GM21447 (cell line): Measurements from ENCODE around the gene DYRK1A.
A peak's percentile ranks its signal among the peaks of the same experiment; 100 is the strongest.
"Not testable (repeated sequence)": the region's sequence is repeated elsewhere in the genome, so short reads cannot be mapped to it uniquely, and the experiment has no call there.

Experiments used
- ATAC-seq: cut with Tn5 transposase; IDR thresholded peaks from one replicate; pipeline ENCODE4 v1.9.1; 2021; ENCODE audit not compliant: unreplicated experiment

Gene DYRK1A

DNA sequence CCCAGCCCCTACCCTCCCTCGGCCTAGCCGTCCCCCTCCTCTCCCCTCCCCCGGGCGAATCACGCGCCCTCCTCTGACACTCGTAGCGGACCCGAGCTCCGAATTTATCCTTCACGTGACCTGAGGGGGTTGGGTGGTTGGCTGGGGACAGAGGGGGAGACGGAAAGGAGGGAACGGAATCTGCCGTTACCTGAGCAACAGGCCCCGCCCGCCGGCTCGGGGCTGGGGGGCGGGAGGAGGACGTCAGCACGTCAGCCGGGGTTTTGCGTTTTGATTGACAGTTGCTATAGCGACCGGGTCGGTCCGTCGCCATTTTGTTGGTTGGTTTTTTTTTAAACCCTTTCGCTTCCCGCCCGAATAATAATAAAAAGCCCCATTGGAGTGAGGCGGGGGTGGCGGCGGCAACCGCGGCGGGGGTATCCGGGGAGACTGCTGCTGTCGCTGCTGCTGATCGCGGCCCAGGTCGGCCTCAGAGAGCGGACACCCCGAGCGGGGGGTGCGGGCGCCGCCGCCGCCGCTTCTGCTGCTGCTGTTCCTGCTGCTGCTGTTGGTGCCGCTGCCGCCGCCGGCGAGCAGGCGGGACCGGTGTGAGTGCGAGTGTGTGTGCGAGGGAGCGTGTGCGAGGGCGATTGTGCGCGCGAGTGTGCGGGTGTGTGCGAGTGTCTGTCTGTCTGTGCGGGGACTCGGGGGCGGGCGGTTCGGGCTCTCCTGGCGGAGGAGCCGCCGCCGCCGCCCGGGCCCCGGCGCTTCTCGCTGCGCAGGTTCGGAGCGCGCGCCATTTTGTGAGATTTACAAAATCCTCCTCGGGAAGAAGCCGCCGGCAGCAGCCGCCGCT lies at the start of gene DYRK1A:
Gene DYRK1A (plus strand): TSS at position 292 of the 835 bp plus-strand sequence. CDS start 53,602 bp downstream, outside the sequence.
- ATAC-seq: peak; percentile 64

- ATAC-seq: no peak
Measured at GRCh38 chr21:37319551-37319950, 47.0 kb upstream of the DYRK1A start.

- ATAC-seq: no peak
Measured at GRCh38 chr21:37322084-37322483, 44.5 kb upstream of the DYRK1A start.

- ATAC-seq: no peak
Measured at GRCh38 chr21:37324558-37324957, 42.0 kb upstream of the DYRK1A start.

DNA sequence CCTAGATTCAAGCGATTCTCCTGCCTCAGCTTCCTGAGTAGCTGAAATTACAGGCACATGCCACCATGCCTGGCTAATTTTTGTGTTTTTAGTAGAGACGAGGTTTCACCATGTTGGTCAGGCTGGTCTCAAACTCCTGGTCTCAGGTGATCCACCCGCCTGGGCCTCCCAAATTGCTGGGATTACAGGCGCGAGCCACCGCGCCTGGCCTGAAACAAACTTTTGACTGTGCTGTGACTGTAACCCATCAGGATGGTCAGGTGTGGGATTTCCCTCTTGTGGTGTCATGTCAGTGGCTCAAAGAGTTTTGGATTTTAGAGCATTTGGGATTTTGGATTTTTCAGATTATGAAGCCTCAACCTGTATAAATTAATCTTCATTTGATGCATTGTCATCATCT lies 38.4 kb upstream of the DYRK1A start:
- not testable (repeated sequence) for ATAC-seq

- ATAC-seq: no peak
Measured at GRCh38 chr21:37331411-37331810, 35.2 kb upstream of the DYRK1A start.

- no peak for ATAC-seq
Measured at GRCh38 chr21:37335053-37335452, 31.5 kb upstream of the DYRK1A start.

DNA sequence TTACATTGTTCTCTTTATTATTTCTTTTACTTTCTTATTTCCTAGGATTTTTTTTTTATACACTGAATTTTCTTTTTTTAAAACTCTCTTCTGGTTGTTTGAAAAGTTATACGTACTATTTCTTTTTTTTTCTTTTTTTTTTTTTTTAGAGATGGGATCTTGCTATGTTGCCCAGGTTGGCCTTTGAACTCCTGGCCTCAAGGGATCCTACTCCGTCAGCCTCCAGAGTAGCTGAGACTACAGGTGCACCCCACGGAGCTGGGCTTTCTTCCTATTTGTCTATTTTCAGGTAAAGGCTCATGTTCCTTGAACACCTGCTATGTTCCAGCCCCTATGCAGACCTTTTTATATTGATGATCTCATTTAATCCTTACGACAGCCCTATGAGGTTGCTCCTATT lies 29.4 kb upstream of the DYRK1A start:
- no peak for ATAC-seq

- ATAC-seq: no peak
Measured at GRCh38 chr21:37337831-37338230, 28.7 kb upstream of the DYRK1A start.

DNA sequence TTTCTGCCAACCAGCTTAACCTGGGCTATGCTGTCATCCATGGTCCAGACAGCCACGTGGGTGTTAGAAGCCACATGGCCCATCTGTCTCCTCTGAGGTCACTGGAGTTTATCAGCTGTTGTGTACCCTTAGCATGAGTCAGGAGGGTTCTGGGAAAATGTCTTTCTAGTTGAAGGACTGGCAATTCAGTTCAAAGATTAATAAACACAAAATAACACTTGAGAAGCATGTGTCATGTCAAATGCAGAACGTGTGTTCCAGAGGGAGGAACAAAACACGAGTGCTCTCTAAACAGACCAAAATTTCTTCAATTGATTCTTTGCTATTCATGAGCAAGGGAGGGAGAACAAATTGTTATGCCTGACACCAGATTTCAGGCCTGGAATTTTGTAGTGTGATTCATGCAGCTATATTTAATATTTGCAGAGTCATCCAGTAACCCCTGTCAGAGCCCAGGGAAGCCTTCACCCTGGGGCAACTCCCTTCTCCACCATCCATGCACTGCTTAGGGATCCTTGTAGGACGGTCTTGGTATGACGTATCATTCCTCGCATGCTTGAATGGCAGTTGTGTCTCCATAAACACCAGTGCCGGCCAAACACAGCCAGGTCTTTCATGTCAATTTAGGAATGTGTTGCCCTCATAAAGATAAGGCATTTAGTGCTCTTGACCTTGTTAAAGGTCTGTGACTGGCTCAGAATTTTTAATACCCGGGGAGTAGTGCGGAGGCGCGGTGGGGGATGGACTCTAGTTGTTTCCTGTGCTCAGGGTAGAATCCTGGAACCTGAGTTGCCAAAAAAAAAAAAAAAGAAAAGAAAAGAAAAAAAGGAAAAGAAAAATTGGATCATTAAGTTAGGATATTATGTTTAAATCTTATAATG lies 27.7 kb upstream of the DYRK1A start:
- no peak for ATAC-seq

GRCh38 chr21:37339552-37339939 lies 27.0 kb upstream of the DYRK1A start:
- no peak for ATAC-seq

DNA sequence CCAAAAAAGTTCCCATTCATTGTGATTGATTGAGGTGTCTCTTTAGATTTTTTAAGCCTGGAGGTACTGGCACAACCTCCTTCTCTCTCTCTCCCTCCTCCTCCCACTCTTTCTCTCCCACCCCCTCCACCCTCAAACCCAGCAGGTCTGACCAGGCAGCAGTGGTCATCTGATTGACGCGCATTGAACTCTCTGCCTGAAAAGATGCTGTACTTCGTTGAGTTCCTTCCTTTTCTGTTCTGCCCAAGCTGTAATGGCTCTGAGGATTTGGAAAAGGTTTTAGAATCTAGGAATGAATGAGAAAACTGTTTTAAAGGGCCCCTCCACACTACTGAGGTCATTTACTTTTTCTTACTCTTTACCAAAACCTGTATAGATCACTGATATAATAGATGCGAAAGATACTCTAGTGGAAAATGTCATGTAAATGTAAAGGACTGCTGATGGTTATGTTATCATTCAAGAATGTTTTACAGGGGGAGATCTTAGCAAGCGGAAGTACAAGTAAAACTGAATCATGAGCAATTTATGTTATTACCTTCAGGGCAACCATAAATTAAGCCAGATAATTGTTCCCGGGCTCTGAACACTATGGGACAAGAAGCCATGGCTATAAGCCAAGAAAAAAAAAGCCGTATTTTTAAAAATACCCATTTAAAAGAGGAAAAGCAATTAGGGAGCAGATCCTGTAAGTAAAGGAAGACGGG lies 25.2 kb upstream of the DYRK1A start:
- no peak for ATAC-seq

- no peak for ATAC-seq
Measured at GRCh38 chr21:37342046-37342632, 24.4 kb upstream of the DYRK1A start.

DNA sequence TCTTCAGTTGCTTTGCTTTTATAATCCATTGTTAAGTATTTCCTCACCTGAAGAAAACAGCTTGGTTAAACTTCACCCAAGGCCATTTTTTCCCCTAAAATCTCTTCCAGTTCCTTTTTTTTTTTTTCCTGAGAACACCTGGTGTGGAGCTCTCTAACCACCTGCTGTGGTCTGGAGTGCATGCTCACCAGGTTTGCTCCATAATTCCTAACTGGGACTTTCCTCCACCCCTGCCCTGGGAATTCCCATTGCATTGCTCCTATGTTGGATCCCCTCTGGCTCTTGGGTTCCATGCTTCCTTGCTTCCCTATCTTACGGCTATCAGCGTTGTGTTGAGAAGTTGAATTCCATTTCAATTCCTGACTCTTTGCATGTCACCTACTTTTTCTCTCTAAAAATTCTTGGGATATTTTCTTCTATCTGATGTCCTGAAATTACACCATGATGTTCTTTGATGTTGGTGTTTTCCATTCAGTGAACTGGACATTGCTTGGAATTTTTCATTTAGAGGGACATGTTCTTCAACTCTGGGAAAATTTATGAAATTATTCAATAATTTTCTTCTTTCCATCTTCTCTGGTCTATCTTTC lies 19.6 kb upstream of the DYRK1A start:
- ATAC-seq: no peak

DNA sequence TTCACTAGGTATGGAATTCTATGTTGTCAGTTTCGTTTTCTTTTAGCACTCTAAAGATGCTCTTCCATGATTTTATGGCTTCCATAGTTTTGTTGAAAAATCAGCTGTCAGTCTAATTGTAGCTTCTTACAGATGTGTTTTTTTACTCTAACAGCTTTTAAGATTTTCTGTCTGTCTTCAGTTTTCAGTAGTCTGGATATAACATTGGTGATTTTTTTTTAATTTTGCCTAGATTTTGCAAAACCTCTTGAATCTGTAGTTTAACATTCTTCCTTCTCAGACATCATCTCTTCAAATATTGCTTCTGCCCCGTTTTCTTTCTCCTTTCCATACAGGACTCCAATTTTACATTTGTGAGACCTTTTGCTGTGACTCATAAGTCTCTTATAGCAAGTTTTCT lies 17.9 kb upstream of the DYRK1A start:
- no peak for ATAC-seq

DNA sequence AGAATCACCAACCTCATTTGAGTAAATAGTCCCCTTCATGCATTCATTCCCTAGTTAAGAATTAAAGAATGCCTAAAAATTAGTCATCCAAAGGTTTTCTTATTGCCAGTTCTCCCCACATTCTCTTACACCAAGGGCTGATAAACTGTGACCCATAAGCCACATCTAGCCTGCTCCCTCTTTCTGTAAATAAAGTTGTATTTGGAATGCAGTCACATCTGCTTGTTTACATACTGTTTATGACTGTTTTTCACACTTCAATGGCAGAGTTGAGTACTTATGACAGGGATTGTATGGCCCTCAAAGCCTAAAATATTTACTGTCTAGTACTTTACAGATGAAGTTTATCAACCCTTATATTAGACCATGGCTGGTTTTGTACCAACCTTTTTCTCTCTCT lies 16.1 kb upstream of the DYRK1A start:
- ATAC-seq: no peak

DNA sequence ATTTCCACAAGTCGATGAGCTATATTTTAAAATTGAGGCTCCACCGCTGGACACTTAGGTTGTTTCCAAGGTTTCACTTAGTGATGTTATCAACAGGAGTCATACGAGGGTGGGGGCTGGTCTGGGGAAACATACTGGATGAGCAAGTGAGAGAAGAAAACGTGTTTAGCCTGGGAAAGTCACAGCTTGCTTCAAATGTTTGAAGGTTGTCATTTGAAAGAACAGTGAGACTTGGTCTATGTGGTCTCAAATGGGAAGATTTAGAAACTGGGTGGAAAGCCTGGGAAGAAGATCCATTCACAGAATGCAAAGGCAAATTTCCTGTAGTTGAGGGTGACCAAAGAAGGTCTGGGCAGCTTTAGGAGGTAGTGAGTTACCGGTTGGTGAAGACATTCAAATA lies 9.9 kb upstream of the DYRK1A start:
- no peak for ATAC-seq

DNA sequence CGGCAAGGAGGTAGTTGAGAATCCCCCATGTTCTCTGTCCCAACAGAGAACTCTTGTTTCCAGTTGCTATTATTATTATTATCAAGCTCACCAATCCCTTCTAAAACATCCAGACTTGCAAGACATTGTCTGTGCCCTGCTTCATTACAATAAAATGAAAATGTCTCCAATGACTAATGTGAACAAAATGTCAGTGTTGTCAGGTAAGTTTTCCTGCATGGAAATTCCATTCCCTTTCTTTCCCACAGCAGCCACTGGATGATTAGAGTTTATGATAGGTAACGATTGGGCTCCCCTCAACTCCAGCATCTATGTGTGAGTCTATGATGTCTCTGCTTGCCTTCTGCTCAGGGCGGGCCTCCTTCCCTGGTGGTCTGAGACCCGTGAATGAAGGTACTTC lies 8.9 kb upstream of the DYRK1A start:
- no peak for ATAC-seq

DNA sequence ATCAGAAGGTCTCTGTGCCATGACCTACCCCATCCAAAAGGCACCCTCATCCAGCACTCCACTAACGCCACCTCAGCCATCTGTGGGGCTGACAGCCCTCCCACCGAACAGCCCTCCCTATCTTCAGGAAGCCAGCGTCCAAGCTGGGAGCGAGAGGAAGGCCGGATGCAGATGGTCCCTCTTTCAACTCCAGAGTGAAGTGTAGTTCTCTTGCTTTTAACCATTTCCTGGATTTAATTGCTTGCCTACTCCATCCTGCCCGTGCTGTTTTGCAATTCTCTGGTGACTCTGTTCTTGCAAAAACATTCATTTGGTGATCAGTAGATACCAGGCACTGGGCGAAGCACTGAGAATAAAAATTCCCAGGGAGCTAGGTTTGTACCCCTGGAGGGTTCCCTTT lies 8.2 kb upstream of the DYRK1A start:
- ATAC-seq: no peak

- ATAC-seq: no peak
Measured at GRCh38 chr21:37363936-37364335, 2.6 kb upstream of the DYRK1A start.

DNA sequence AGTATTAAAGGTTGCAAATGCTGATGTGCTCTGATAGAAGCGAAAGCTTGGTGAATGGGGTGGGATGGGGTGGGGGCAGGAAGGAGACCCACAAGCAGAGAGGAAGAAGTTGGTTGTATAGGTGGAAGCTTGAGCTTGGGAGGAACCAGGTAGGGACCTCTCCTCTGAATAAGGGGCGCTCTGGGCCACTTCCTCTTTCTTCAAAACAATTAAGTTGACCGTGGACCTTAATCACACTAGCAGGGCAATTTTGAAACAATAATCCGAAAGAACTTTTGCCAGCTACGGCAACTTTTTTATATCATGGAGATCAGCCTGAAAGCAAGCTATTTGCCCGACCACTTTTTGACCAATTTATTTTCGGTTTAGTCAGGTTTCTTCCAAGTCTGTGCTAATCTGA lies 1.9 kb upstream of the DYRK1A start:
- ATAC-seq: no peak
